A549 (cell line): ENCODE measurements around the gene TCP11.

Experiments
- CTCF ChIP-seq: fragments of >200 bp; sonication (Bioruptor Twin); formaldehyde crosslinking; IDR thresholded peaks from 3 replicates; pipeline ENCODE4 v1.5.1; 2016
- ESRRA ChIP-seq: fragments of 150-350 bp; IDR thresholded peaks from 2 replicates; pipeline ENCODE4 v1.6.1; 2014; ENCODE audit warnings: mild to moderate bottlenecking, low read length, borderline replicate concordance
- PHF8 ChIP-seq: fragments of 200-600 bp; sonication (generic); IDR thresholded peaks from 2 replicates; pipeline ENCODE4 v1.6.1; 2016; ENCODE audit warnings: low read depth, mild to moderate bottlenecking, antibody characterized with exemption, moderate library complexity, borderline replicate concordance
- POLR2AphosphoS2 ChIP-seq: conservative IDR thresholded peaks from 2 replicates; pipeline ENCODE4 v1.6.1; 2012; ENCODE audit warnings: low read length, improper control_type of control experiment, inconsistent platforms

DNA sequence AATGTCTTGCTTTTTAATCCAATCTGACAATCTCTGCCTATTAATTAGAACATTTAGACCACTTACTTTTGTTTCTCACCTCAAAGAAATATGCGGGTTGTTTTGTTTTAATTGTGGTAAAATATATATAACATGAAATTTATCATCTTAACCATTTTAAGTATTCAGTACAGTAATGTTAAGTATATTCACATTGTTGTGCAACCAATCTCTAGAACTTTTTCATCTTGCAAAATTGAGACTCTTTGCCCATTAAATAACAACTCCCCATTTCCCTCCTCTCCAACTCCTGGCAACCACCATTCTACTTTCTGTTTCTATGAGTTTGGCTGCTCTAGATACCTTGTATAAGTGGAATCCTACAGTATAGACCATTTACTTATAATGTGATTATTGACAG lies 13.8 kb upstream of the TCP11 start:
- no peak for TF ChIP-seq CTCF
- no peak for TF ChIP-seq PHF8
- TF ChIP-seq POLR2AphosphoS2: no peak
- TF ChIP-seq ESRRA: no peak
